ENCODE data around the gene MTG2.

MTG2 gene

GRCh38 chr20:62182469-62183425, at the start of gene MTG2:
Gene MTG2, plus strand, starts transcription at chr20:62183028. Its CDS starts 10,393 bp downstream, at chr20:62193421.
- H3K27ac Mint-ChIP-seq = peak within 1 kb of the TSS; percentile 97
- H3K9me3 Mint-ChIP-seq = no peaks in the 10 kb centered on the region
- peaks cover 45% of the 10 kb centered on the region for H3K4me1 Mint-ChIP-seq (ENCODE audit: low read depth)
- no peaks in the 10 kb centered on the region for H3K27me3 Mint-ChIP-seq
- H3K36me3 Mint-ChIP-seq (ENCODE audit: low read depth) = peaks cover 66% of the 10 kb centered on the region
- DNase-seq = peak; percentile 93
- peak within 1 kb of the TSS; percentile 90 for H3K4me3 Mint-ChIP-seq

- Mint-ChIP-seq H3K27ac (peak overlapping the region; percentile 44), H3K4me3 (no peak overlapping the region), H3K27me3 (no peaks in the 10 kb centered on the region), H3K9me3 (no peaks in the 10 kb centered on the region), H3K36me3 (ENCODE audit: low read depth) (peaks cover 100% of the 10 kb centered on the region), H3K4me1 (ENCODE audit: low read depth) (peaks cover 49% of the 10 kb centered on the region)
- DNase-seq = no peak
Observed at GRCh38 chr20:62133051-62133845, 49.6 kb upstream of the MTG2 start.

- Mint-ChIP-seq H3K4me3 (no peak overlapping the region), H3K36me3 (ENCODE audit: low read depth) (peaks cover 100% of the 10 kb centered on the region), H3K27me3 (no peaks in the 10 kb centered on the region), H3K4me1 (ENCODE audit: low read depth) (peaks cover 50% of the 10 kb centered on the region), H3K9me3 (no peaks in the 10 kb centered on the region), H3K27ac (peak overlapping the region; percentile 44)
- no peak for DNase-seq
Observed at GRCh38 chr20:62133864-62134263, 49.0 kb upstream of the MTG2 start.

GRCh38 chr20:62134735-62135231, 48.0 kb upstream of the MTG2 start:
- no peak for DNase-seq
- Mint-ChIP-seq H3K9me3 (no peaks in the 10 kb centered on the region), H3K4me1 (ENCODE audit: low read depth) (peaks cover 56% of the 10 kb centered on the region), H3K27me3 (no peaks in the 10 kb centered on the region), H3K4me3 (no peak overlapping the region), H3K27ac (peak overlapping the region; percentile 44), H3K36me3 (ENCODE audit: low read depth) (peaks cover 100% of the 10 kb centered on the region)

- H3K36me3 Mint-ChIP-seq (ENCODE audit: low read depth) = peaks cover 100% of the 10 kb centered on the region
- H3K4me3 Mint-ChIP-seq = no peak overlapping the region
Observed at GRCh38 chr20:62135573-62136266, 47.1 kb upstream of the MTG2 start.

GRCh38 chr20:62136283-62137091, 46.3 kb upstream of the MTG2 start:
- Mint-ChIP-seq H3K27me3 (no peaks in the 10 kb centered on the region), H3K27ac (peak overlapping the region; percentile 89), H3K4me3 (no peak overlapping the region), H3K4me1 (ENCODE audit: low read depth) (peaks cover 64% of the 10 kb centered on the region), H3K9me3 (no peaks in the 10 kb centered on the region), H3K36me3 (ENCODE audit: low read depth) (peaks cover 100% of the 10 kb centered on the region)
- DNase-seq = peak; percentile 71

More at GRCh38 chr20:62135573-62136266, 47.1 kb upstream of the MTG2 start:
- H3K9me3 Mint-ChIP-seq = no peaks in the 10 kb centered on the region
- DNase-seq = no peak
- H3K27me3 Mint-ChIP-seq = no peaks in the 10 kb centered on the region
- peaks cover 62% of the 10 kb centered on the region for H3K4me1 Mint-ChIP-seq (ENCODE audit: low read depth)
- H3K27ac Mint-ChIP-seq = peak overlapping the region; percentile 81

- no peak overlapping the region for H3K4me3 Mint-ChIP-seq
- peaks cover 100% of the 10 kb centered on the region for H3K36me3 Mint-ChIP-seq (ENCODE audit: low read depth)
Observed at GRCh38 chr20:62137092-62137384, 45.8 kb upstream of the MTG2 start.

GRCh38 chr20:62137478-62138203, 45.2 kb upstream of the MTG2 start:
- H3K36me3 Mint-ChIP-seq (ENCODE audit: low read depth) = peaks cover 98% of the 10 kb centered on the region
- H3K27me3 Mint-ChIP-seq = no peaks in the 10 kb centered on the region
- no peak overlapping the region for H3K4me3 Mint-ChIP-seq
- peaks cover 65% of the 10 kb centered on the region for H3K4me1 Mint-ChIP-seq (ENCODE audit: low read depth)
- peak overlapping the region; percentile 89 for H3K27ac Mint-ChIP-seq
- no peaks in the 10 kb centered on the region for H3K9me3 Mint-ChIP-seq
- DNase-seq = no peak

More at GRCh38 chr20:62137092-62137384, 45.8 kb upstream of the MTG2 start:
- no peaks in the 10 kb centered on the region for H3K27me3 Mint-ChIP-seq
- H3K27ac Mint-ChIP-seq = peak overlapping the region; percentile 89
- peaks cover 68% of the 10 kb centered on the region for H3K4me1 Mint-ChIP-seq (ENCODE audit: low read depth)
- no peaks in the 10 kb centered on the region for H3K9me3 Mint-ChIP-seq
- no peak for DNase-seq

GRCh38 chr20:62138204-62138543, 44.7 kb upstream of the MTG2 start:
- Mint-ChIP-seq H3K36me3 (ENCODE audit: low read depth) (peaks cover 92% of the 10 kb centered on the region), H3K4me3 (no peak overlapping the region), H3K4me1 (ENCODE audit: low read depth) (peaks cover 60% of the 10 kb centered on the region), H3K27ac (peak overlapping the region; percentile 89), H3K9me3 (no peaks in the 10 kb centered on the region), H3K27me3 (no peaks in the 10 kb centered on the region)
- DNase-seq = no peak

GRCh38 chr20:62138912-62139311, 43.9 kb upstream of the MTG2 start:
- H3K9me3 Mint-ChIP-seq = no peaks in the 10 kb centered on the region
- H3K4me1 Mint-ChIP-seq (ENCODE audit: low read depth) = peaks cover 55% of the 10 kb centered on the region
- peak overlapping the region; percentile 84 for H3K27ac Mint-ChIP-seq
- H3K27me3 Mint-ChIP-seq = no peaks in the 10 kb centered on the region
- no peak overlapping the region for H3K4me3 Mint-ChIP-seq
- no peak for DNase-seq
- H3K36me3 Mint-ChIP-seq (ENCODE audit: low read depth) = peaks cover 85% of the 10 kb centered on the region

- Mint-ChIP-seq H3K4me3 (no peak overlapping the region), H3K36me3 (ENCODE audit: low read depth) (peaks cover 79% of the 10 kb centered on the region), H3K4me1 (ENCODE audit: low read depth) (peaks cover 53% of the 10 kb centered on the region), H3K27ac (peak overlapping the region; percentile 95), H3K27me3 (no peaks in the 10 kb centered on the region), H3K9me3 (no peaks in the 10 kb centered on the region)
- DNase-seq = no peak
Observed at GRCh38 chr20:62139636-62140035, 43.2 kb upstream of the MTG2 start.

- H3K9me3 Mint-ChIP-seq = no peaks in the 10 kb centered on the region
- DNase-seq = no peak
- peak overlapping the region; percentile 95 for H3K27ac Mint-ChIP-seq
- H3K36me3 Mint-ChIP-seq (ENCODE audit: low read depth) = peaks cover 74% of the 10 kb centered on the region
- H3K27me3 Mint-ChIP-seq = no peaks in the 10 kb centered on the region
- peak overlapping the region; percentile 91 for H3K4me3 Mint-ChIP-seq
- H3K4me1 Mint-ChIP-seq (ENCODE audit: low read depth) = peaks cover 67% of the 10 kb centered on the region
Observed at GRCh38 chr20:62141043-62141396, 41.8 kb upstream of the MTG2 start.

Data from activated T-cell treated with anti-CD3 and anti-CD28 coated beads, Interleukin-2, amount 50 U/mL, for 24 hours (primary cell).